NB4 (cell line): ENCODE data around the gene DHCR7.

Experiments used
- DNase-seq: peaks from one replicate; pipeline ENCODE4 v3.0.0; 2010; ENCODE audit warnings: low read depth
- H3K4me3 ChIP-seq: one replicate; pipeline ENCODE4 v1.5.1; 2011; ENCODE audit warnings: mild to moderate bottlenecking, low read depth, low read length, moderate library complexity
- CTCF ChIP-seq: IDR thresholded peaks from one replicate; pipeline ENCODE4 v1.5.1; 2012; ENCODE audit warnings: low read depth, low read length
- MAX ChIP-seq: IDR thresholded peaks from 2 replicates; pipeline ENCODE4 v1.6.1; 2011; ENCODE audit warnings: low read depth, low read length
- MYC ChIP-seq: IDR thresholded peaks from 2 replicates; pipeline ENCODE4 v1.6.1; 2011; ENCODE audit warnings: low read depth, low read length
- POLR2A ChIP-seq: IDR thresholded peaks from 2 replicates; pipeline ENCODE4 v1.6.1; 2011; ENCODE audit warnings: mild to moderate bottlenecking; ENCODE audit not compliant: insufficient read length; ENCODE audit errors: extremely low read depth

Gene DHCR7

GRCh38 chr11:71446942-71447688 is 1.1 kb downstream of the DHCR7 start:
- TF ChIP-seq CTCF (no peak), MYC (no peak), POLR2A (no peak), MAX (no peak)
- peak; percentile 89 for DNase-seq

GRCh38 chr11:71446150-71446549 is 2.0 kb downstream of the DHCR7 start:
- no peak overlapping the region for H3K4me3 ChIP-seq
- TF ChIP-seq MYC (no peak), MAX (no peak), CTCF (no peak), POLR2A (no peak)
- DNase-seq: no peak

More at GRCh38 chr11:71446942-71447688, 1.1 kb downstream of the DHCR7 start:
- peak overlapping the region; percentile 66 for H3K4me3 ChIP-seq

- TF ChIP-seq CTCF (no peak), MYC (no peak), MAX (no peak), POLR2A (no peak)
Measured at GRCh38 chr11:71444811-71445210, 3.4 kb downstream of the DHCR7 start.

GRCh38 chr11:71443736-71444445 is 4.3 kb downstream of the DHCR7 start:
- DNase-seq: no peak
- TF ChIP-seq POLR2A (no peak), MYC (no peak), CTCF (no peak)
- no peak overlapping the region for H3K4me3 ChIP-seq

More at GRCh38 chr11:71444811-71445210, 3.4 kb downstream of the DHCR7 start:
- DNase-seq: no peak
- no peak overlapping the region for H3K4me3 ChIP-seq

- no peak for DNase-seq
- TF ChIP-seq MAX (no peak), POLR2A (no peak), MYC (no peak), CTCF (no peak)
- H3K4me3 ChIP-seq: no peak overlapping the region
Measured at GRCh38 chr11:71442880-71443279, 5.3 kb downstream of the DHCR7 start.
